Esophagus squamous epithelium (tissue), 4 donors: ENCODE results near the gene PYGB.

ENCODE experiments used
- POLR2A ChIP-seq, 4 donors: fragments of 450-650 bp; IDR thresholded peaks; one replicate each; pipeline ENCODE4 v1.6.1; 2017; ENCODE audit warnings: antibody characterized with exemption in 4 of 4, mild to moderate bottlenecking in 4 of 4, moderate library complexity in 3 of 4
- TF ChIP-seq, protein P1 (sequence below), 6 experiments: fragments of 450-650 bp in 4 of 6; fragments of 200-600 bp in 2 of 6; sonication (generic) in 2 of 6; IDR thresholded peaks; one replicate each; pipeline ENCODE4 v1.5.1; 2016 to 2019; ENCODE audit warnings: antibody characterized with exemption in 6 of 6, mild to moderate bottlenecking in 4 of 6, moderate library complexity in 4 of 6

DNA sequence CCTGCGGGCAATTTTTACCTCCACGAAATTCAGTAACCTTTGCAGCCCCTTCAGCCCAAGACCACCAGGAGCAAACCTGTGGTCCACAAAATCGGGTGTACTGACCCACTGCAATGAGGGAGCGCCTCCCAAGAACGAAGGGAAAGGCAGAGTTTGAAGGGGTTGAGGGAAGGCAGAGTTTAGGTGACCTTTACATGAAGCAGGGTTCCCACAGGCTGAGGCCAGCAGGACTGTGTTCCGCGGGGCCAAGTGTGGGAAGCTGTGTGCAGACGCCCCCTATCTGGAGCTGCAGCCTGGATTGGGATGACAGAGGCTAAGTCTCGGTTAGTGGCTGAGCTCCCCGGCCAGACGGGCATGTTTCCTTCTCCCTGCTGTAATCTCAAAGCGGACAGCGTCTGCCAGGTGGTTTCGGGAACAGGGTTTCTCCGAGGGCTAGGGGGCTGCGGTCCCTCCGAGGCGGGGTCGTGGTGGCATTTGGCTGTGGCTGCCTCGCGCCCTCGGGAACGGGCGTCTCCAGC, 826 bp upstream of the PYGB start:
- TF ChIP-seq, protein P1, sequence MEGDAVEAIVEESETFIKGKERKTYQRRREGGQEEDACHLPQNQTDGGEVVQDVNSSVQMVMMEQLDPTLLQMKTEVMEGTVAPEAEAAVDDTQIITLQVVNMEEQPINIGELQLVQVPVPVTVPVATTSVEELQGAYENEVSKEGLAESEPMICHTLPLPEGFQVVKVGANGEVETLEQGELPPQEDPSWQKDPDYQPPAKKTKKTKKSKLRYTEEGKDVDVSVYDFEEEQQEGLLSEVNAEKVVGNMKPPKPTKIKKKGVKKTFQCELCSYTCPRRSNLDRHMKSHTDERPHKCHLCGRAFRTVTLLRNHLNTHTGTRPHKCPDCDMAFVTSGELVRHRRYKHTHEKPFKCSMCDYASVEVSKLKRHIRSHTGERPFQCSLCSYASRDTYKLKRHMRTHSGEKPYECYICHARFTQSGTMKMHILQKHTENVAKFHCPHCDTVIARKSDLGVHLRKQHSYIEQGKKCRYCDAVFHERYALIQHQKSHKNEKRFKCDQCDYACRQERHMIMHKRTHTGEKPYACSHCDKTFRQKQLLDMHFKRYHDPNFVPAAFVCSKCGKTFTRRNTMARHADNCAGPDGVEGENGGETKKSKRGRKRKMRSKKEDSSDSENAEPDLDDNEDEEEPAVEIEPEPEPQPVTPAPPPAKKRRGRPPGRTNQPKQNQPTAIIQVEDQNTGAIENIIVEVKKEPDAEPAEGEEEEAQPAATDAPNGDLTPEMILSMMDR (IDR thresholded peaks at IDR 0.05) = peak in 4 of 6 experiments; percentile 16 to 47 (median 39)
- no peak for TF ChIP-seq POLR2A (IDR thresholded peaks at IDR 0.05)
